ENCODE results near the gene GARRE1. TPM values are rescaled to one million over a fixed set of nuclear protein-coding genes. Genes with fewer than 3 reads are reported as not detected.
"Not testable (repeated sequence)": the region's sequence is repeated elsewhere in the genome, so short reads cannot be mapped to it uniquely, and the experiment has no call there.

Gene GARRE1
- total RNA-seq, 1 donor from 2014 or later = 2.6 TPM

DNA sequence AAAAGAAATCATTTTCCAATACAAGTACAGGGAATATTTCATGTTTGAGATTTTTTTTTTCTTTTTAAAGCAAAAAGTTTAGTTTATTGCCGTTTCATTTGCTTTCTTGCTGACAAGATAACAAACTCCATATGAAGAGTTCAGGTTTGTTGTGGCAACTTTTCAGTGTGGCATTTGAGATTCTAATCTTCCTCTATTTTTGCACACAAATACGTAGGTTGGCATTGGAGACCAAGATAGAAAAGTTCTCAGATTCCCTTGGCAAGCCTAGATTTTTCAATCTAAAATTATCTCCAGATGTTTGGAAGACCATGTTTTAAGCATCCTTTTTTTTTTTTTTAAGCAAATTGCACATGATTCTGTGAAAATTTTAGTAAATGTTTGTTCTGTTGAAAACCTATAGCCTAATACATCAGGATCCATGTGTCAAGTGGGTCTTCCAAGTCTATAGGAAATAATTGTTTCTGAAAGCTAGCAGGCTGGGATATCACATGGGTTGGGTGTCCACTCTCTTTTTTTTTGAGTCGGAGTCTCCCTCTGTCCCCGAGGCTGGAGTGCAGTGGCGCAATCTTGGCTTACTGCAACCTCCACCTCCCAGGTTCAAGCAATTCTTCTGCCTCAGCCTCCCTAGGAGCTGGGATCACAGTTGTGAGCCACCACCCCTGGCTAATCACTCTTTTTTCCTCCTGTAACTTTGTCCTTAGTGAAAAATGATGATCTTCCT is 2.6 kb downstream of the GARRE1 start:
- intact Hi-C loops (cut with micrococcal nuclease) = loop anchor here (10.0 kb wide), 1 partner anchor 168 kb away; the partner anchor contains the start of gene UBA2

DNA sequence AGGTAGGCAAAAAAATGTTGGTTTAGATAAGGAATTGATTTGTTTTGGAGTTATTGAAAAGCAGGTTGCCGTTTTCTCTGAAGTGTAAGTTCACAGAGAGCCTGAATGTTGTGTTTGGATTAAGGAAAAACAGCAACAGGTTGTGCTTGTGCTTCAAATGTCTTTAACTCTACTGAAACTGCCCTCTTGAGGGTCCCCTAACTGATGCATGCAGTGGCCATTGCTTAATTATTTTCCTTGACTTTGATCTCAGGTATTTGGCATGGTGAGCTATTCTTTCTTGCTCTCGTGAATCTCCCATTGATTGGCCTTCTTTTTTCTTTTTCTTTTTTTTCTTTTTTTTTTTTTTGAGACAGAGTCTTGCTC is 3.2 kb downstream of the GARRE1 start:
- intact Hi-C loops (cut with micrococcal nuclease) = loop anchor here (10.0 kb wide), 1 partner anchor 167 kb away; the partner anchor contains the start of gene UBA2

DNA sequence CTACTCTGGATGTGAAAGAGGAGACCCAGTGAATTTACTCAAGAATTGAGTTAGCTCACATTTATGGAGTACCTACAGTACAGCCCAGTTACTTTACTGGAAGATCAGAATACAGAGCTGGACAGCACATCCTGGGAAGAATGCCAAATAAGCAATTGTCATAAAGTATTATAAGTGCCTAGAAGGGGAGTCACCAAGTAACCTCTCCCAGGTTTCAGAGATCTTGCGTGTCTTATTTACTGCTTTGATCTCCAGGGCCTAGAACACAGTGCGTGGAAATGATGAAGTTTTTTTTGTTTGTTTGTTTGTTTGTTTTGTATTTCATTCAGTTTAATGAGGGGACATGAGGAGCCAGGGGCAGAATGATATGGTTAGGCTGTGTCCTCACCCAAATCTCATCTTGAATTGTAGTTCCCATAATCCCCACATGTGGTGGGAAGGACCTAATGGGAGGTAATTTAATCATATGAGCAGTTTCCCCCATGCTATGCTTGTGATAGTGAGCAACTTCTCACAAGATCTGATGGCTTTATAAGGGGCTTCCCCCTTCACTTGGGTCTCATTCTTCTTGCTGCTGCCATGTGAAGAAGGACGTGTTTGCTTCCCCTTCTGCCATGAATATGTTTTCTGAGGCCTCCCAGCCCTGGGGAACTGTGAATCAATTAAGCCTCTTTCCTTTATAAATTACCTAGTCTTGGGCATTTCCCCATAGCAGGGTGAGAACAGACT is 5.2 kb downstream of the GARRE1 start:
- intact Hi-C loops (cut with micrococcal nuclease) = loop anchor here (10.0 kb wide), 1 partner anchor 165 kb away; the partner anchor contains the start of gene UBA2

DNA sequence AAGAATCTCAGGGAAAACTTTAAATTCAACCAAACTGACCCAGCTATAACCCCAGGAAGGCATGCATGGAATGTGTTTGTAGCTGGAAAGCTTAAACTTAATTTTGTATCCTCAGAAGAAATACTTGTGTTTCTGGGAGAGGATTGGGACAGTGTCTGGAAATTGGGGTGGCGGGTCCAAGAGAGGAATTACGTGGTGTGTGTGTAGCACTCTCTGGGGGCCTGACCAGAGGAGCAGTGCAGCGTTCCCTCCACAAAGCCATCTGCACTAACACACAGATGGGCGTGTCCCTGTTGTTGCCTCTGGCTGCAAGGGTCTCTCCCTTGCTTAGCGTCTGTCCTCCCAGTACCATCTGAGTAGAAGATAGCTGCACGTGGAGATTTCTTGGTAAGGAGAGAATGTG is 6.4 kb downstream of the GARRE1 start:
- intact Hi-C loops (cut with micrococcal nuclease) = no loop called here

DNA sequence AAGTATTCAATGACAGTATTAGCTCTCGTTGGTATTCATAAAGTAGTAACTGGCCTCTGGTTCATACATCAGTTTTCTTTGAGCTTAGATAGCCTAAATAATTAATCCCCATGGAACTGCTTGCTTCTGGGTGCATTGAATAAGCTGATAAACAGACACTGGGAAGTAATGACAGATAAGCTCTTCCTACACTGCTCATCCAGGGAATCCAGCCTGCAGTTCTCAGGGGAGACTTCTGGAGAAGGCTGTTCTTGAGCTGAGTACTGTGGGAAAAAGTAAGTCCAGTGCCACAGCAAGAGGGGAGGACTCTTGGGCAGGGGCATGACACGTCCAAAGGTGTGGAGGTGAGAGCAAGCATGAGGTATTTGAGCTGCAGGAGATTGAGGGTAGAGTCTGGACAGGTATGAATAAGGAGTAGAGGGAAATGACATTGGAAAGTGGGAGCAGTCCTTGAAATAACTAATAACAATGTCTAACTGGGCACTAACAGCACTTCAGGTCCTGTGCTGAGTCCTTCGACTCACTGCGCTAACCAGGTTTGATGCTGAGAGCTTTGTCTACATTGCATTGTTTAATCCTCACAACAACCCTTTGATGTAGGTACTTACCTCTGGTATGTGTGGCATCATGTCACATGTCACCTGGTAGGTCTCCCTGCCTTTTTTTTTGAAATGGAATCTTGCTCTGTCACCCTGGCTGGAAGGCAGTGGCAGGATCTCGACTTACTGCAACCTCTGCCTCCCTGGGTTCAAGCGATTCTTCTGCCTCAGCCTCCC is 7.2 kb downstream of the GARRE1 start:
- intact Hi-C loops (cut with micrococcal nuclease) = no loop called here

DNA sequence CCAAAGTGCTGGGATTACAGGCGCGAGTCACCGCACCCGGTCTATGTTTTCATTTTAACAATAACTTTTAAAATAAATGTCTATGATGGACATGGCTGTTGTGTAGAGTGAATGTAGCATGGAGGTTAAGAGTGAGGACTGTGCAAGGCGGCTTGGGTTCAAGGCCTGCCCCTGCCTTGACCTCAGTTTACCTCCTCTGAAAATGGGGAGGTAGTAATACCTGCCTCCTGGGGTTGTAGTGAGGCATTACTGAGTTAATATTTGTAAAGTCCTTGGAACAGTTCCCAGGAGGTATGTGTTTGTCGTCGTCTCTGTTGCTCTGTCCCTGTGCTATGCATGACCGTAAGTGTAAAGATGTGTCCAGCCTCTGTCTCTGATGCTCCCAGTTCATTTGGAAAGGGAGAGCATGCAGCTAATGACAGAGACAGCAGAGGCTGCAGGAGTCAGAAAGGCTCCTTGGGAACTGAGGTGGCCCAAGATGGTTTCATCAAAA is 9.4 kb downstream of the GARRE1 start:
- intact Hi-C loops (cut with micrococcal nuclease) = no loop called here

DNA sequence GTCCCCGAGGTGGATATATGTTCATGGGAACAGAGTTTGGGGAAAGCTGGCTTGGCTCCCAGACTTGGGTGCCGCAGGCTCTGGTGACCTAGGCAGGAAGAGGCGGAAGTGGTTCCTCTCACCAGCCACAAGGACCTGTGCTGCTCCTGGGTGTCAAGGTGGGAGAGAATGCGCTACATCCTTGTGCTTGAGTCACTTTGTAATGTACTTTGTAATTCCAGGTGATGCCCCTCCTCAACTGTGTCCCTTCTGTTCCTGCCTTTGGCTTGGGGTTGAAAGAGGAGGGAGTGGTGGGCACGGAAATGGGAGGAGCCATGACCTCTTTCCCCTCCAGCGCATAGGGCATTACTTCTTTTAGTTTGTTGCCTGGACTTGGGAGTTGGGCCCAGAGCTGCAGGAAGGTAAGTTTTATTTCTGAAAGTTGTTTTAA is 10.9 kb downstream of the GARRE1 start:
- intact Hi-C loops (cut with micrococcal nuclease) = no loop called here

DNA sequence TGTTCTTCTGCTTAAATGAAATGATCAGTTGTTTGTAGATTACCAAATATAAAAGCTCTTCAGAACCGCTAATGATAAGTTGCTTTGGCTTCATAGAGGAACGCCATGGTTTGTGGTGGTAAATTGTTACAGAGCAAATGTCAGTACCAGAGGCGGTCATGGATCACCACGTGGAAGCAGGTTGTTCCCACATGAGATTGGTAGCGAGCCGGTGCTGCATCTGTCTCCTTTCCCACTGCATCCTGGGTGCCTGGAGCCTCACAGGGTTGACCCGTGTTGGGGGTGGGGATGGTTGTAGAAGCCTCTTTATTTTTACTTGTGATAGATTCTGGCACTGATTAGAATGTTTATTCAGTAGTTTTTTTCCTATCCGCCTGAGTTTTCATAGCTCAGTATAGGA is 14.7 kb downstream of the GARRE1 start:
- intact Hi-C loops (cut with micrococcal nuclease) = no loop called here

DNA sequence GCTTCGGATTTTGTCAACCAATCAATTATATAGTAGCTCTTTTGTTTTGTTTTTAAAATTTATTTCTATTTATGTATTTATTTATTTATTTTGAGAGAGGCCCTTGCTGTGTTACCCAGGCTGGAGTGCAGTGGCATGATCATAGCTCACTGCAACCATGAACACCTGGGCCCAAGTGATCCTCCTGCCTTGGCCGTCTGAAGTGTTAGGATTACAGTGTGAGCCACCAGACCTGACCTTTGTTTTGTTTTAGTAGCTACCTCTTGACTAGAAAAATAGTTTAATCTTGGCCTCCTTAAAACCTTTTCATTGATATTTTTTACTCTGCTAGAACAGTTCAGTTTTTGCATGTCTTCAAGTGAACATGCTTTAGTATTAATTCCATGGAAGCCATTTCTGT is 15.1 kb downstream of the GARRE1 start:
- intact Hi-C loops (cut with micrococcal nuclease) = no loop called here

DNA sequence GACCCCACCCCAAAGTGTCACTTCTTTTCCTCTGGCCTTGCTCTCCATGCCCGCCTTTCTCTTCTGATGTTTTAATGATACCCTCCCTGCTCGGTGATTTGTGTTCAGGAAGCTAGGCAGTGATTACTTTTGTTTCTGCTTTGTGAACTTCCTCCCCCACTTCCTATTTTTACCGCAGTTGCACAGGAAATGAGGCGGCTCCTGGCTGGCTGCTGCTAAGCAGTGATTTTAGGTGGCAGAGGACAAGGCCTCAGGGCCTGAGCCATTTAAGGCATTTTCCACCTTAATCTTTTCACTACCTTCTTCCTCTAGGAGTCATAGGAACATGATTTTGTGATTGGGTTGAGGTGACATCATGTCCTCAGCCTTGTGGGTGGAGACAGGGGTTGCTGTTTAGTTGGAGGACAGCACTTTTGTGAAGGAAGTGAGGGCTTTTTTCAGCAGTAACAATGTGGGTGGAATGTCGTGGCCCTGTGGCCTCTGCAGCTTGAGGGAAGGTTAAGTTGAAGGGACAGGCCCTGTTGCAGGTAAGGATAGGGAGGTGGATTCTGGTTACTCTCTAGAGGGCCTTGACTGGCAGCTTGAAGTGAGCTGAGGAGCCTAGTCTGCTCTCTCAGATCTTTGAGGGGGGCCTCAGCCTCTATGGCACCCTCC is 15.7 kb downstream of the GARRE1 start:
- intact Hi-C loops (cut with micrococcal nuclease) = loop anchor here (5.0 kb wide), 1 partner anchor 82 kb away; no protein-coding TSS in a partner anchor

DNA sequence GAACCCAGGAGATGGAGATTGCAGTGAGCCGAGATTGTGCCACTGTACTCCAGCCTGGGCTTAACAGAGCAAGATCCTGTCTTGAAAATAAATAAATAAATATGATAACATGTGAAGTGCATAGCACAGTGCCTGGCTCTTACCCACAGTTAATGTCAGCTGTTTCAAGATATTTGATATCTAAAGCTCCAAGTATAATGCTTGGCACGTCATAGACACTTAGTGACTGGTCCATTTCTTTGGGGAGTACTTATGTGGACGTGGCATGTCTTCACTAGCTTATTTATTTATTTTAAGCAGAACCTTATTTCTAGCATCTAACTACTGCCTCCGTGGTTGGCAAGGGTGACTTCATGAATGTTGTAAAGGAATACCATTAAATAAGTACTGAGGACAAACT is 18.8 kb downstream of the GARRE1 start:
- intact Hi-C loops (cut with micrococcal nuclease) = loop anchor here (5.0 kb wide), 1 partner anchor 79 kb away; no protein-coding TSS in a partner anchor

DNA sequence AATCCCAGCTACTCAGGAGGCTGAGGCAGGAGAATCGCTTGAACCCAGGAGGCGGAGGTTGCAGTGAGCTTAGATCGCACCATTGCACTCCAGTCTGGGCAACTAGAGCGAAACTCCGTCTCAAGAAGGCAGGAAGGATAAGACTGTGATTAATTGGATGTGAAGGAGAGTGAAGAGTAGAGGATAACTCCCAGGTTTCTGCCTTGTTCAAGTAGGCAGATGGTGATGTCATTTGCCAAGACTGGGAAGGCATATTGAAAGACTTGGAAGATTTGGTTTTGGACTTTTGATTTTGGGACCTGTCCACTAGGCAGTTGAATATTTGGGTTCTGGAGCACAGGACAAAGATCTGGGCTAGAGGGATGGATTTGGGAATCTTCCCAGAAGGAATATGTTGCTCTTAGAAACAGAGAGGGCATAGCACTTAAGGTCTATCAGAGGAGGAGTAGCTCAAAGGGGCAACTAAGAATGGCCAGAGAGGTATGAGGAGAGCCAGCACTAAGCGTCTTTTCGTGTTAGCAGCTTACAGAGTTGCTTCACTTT is 20.0 kb downstream of the GARRE1 start:
- intact Hi-C loops (cut with micrococcal nuclease) = loop anchor here (5.0 kb wide), 1 partner anchor 78 kb away; no protein-coding TSS in a partner anchor

DNA sequence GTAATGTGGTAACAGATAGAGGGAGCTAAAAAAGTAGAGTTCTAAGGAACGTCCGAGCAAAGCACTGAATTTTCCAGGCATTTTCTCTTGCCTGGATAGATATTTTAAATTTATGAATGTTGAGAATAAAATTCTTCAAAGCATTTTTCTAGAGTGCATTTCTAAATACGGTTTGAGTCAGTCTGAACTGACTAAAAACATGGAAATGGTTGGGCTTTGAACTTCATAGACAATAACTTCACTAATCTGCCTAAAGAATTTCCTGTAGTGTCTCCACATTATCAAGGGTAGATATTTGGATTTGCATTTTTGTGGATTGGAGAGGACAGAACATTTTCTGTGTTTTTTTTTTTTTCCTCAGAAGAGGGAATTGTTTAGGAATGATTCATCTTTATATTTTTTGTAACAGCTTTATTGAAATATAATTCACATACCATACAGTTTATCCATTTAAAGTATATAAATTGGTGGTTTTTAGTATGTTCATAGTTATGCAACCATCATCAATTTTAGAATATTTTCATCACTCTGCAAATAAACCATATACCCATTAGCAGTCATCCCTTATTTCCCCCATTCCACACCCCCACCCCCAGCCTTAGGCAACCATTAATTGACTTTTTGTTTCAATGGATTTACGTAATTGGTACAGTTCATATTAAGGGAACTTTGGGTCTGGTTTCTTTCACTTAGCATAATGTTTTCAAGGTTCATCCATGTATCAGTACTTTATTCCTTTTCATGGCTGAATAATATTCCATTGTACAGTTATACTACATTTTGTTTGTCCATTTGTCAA is 20.7 kb downstream of the GARRE1 start:
- intact Hi-C loops (cut with micrococcal nuclease) = loop anchor here (5.0 kb wide), 1 partner anchor 77 kb away; no protein-coding TSS in a partner anchor

DNA sequence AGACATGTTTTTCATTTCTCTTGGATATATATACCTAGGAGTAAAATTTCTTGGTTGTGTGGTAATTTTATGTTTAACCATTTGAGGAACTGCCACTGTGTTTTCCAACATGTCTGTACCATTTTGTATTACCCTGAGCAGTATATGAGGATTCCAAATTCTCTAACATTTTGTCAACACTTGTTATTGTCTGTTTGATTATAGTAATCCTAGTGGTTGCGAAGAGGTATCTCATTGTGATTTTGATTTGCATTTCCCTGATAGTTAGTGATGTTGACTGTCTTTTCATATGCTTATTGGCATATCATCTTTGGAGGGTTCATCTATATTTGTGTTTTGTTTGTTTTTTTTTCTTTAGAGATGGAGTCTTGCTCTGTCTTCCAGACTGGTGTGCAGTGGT is 21.4 kb downstream of the GARRE1 start:
- intact Hi-C loops (cut with micrococcal nuclease) = no loop called here

DNA sequence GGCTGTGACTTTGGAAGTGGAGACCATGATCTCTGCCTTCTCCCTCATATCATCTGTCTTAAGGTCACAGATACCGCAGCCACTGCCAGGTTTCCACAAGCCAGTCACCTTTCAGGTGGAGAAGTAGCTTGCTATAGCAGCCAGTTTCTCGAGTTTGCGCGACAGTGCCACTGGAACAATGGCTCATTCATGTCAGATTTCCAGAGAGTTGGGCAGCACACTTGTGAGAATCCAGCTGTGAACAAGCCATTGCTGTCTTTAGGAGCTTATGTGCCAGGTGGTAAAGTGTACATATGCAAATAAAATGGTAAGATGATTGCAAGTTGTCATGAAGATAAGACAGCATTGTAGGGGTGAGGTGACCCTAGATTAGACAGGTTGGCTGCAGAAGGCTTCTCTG is 22.3 kb downstream of the GARRE1 start:
- intact Hi-C loops (cut with micrococcal nuclease) = no loop called here

DNA sequence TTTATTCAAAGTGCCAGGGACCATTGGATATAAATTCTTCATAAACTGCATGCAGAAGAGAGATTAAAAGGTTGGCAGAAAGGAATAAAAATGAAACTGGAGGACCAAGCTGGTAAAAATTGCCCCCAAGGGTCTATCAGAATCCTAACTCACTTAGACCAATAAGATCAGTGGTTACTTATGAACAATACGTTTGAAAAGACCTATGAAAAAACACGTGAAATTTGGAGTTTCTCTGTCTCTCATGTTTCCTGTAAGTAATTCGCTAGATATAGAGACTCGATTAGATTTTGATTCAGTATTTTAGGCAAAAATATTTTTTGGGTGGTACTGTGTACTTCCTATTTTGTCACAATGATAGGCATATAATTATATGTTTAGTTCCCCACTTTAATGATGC is 22.9 kb downstream of the GARRE1 start:
- intact Hi-C loops (cut with micrococcal nuclease) = no loop called here

DNA sequence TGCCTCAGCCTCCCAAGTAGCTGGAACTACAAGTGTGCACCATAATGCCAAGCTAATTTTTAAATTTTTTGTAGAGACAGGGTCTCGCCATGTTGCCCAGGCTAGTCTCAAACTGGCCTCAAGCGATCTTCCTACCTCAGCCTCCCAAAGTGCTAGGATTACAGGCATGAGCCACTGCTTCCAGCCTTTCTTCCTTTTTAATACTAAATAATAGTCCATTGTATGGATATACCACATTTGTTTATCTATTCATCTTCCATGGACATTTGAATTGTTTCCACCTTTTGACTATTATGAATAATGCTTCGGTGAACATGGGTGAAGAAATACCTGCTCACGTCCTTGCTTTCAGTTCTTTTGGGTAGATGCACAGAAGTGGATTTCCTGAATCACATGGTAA is 24.4 kb downstream of the GARRE1 start:
- intact Hi-C loops (cut with micrococcal nuclease) = no loop called here

DNA sequence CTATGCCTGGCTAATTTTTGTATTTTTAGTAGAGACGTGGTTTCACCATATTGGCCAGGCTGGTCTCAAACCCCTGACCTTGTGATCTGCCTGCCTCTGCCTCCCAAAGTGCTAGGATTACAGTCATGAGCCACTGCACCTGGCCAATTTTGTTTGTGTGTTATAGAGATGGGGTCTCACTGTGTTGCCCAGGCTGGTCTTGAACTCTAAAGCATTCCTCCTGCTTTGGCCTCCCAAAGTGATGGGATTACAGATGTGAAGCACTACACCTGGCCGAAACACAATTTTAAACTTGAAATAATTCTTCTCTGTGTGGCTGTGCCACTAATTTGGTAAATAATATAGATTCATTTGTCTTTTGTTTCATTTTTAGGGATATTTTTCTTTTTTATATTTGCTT is 27.1 kb downstream of the GARRE1 start:
- intact Hi-C loops (cut with micrococcal nuclease) = not testable (repeated sequence)

DNA sequence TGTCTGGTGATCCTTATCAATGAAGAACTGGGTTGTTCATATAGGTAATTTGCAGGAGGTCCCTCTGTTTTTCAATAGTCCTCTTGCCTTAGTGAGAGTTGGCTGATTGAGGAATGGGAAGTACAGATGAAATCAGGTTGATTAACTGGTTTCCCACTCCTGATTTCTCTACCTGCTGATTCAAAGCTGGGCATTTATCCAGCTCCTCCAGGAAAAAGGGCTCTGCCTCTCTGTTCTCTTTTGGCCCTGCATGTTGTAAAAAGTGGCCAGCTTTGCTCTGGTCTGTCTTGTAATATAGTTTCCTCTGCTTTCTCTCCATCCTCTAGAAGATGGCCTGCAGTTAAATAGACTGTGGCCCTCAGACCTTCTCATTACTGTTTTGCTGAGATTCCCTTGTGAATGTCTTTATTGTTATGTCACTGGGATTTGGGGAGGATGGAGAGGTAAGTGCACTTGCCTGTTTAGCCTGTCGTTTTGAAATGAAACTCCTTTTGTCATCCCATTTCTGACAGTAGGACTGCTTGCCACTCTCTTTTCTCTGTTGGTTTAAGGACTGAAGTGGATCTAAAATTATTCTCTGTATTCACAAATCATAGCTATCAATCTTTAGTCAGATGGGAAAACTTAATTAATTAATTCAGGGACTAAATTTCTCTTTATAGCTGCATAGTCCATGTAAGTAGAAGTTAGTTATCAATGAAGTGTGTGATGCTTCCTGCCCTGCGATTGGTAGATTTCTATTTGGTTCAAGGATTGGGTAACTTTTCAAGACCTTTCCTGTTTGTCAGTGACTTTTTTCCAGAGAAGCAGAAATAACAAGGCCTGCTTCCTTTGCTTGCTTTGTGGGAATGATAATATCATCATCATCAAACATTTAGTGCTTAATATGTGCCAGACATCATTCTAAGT is 28.5 kb downstream of the GARRE1 start:
- intact Hi-C loops (cut with micrococcal nuclease) = no loop called here
